GM18861 (cell line): ENCODE data around the gene STRA8.

Source experiments
- ATAC-seq: cut with Tn5 transposase; IDR thresholded peaks from one replicate; pipeline ENCODE4 v1.9.1; 2021; ENCODE audit not compliant: unreplicated experiment

STRA8 gene

DNA sequence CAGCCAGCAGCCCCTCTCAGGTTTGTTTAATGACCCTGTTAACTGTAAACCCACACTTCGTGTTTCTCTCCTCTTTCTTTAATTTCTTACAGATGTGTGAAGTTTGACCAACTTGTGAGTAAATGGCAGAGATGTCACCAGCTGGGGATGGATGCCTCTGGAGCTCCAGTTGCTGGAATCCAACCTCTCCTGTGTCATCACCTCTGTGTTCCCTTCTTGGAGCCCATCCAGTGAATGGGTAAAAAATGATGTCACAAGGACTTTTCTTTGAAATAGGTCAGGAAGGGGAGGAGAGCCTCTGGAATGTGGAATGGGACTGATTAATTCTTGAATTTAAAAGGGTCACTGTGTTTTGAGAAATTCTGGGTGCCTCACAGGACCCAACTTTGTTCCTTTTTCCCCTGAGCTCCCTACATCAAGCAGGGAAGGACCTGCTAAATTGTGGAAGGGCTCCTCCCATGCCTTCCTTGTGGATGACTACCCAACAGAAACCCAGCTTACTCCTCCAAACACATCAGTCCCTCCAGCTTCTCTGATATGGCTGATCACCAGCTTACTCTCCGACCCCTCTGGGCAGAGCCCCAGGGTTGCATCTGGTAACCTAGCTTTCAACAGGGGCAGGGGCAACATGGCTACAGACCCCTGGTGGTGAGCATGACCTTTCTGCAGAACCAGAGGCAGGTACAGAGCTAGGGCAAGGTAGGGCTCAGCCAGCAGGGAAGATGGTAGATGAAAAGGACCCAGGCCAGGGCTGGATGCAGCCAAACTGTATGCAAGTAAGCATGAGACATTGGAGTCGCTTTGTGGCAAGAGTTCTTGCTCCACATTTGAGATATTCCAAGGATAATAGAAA lies 67.5 kb downstream of the STRA8 start:
- no peak for ATAC-seq
